NAMALWA (cell line): ENCODE measurements around the gene ERO1B.
A peak's percentile ranks its signal among the peaks of the same experiment; 100 is the strongest.
"Not testable (repeated sequence)": the region's sequence is repeated elsewhere in the genome, so short reads cannot be mapped to it uniquely, and the experiment has no call there.

ENCODE experiments used
- DNase-seq: peaks from one replicate; pipeline ENCODE4 v3.0.0-alpha.2; 2015; ENCODE audit warnings: low spot score

ERO1B gene

GRCh38 chr1:236281654-236282424 is at the start of gene ERO1B:
Gene ERO1B (minus strand): TSS chr1:236281958. CDS start chr1:236281783, 175 bp downstream.
- DNase-seq, result peak; percentile 99

- DNase-seq, result not testable (repeated sequence)
Measured at GRCh38 chr1:236331412-236331811, 49.7 kb upstream of the ERO1B start.

- DNase-seq, result no peak
Measured at GRCh38 chr1:236326432-236326831, 44.7 kb upstream of the ERO1B start.

- no peak for DNase-seq
Measured at GRCh38 chr1:236325567-236325966, 43.8 kb upstream of the ERO1B start.

- DNase-seq, result no peak
Measured at GRCh38 chr1:236323819-236324411, 42.2 kb upstream of the ERO1B start.

GRCh38 chr1:236322566-236323409 is 41.0 kb upstream of the ERO1B start:
- no peak for DNase-seq

- DNase-seq, result no peak
Measured at GRCh38 chr1:236321101-236321500, 39.3 kb upstream of the ERO1B start.

GRCh38 chr1:236320671-236321070 is 38.9 kb upstream of the ERO1B start:
- DNase-seq, result no peak

- DNase-seq, result no peak
Measured at GRCh38 chr1:236320214-236320613, 38.5 kb upstream of the ERO1B start.

- DNase-seq, result no peak
Measured at GRCh38 chr1:236316437-236316836, 34.7 kb upstream of the ERO1B start.

GRCh38 chr1:236315518-236315917 is 33.8 kb upstream of the ERO1B start:
- no peak for DNase-seq

GRCh38 chr1:236315092-236315491 is 33.3 kb upstream of the ERO1B start:
- no peak for DNase-seq

GRCh38 chr1:236314050-236314449 is 32.3 kb upstream of the ERO1B start:
- not testable (repeated sequence) for DNase-seq

GRCh38 chr1:236313427-236313826 is 31.7 kb upstream of the ERO1B start:
- DNase-seq, result no peak

- peak; percentile 11 for DNase-seq
Measured at GRCh38 chr1:236311040-236311439, 29.3 kb upstream of the ERO1B start.

- no peak for DNase-seq
Measured at GRCh38 chr1:236308827-236309226, 27.1 kb upstream of the ERO1B start.

GRCh38 chr1:236307435-236307834 is 25.7 kb upstream of the ERO1B start:
- DNase-seq, result no peak

- no peak for DNase-seq
Measured at GRCh38 chr1:236304682-236305081, 22.9 kb upstream of the ERO1B start.

- DNase-seq, result no peak
Measured at GRCh38 chr1:236303675-236304074, 21.9 kb upstream of the ERO1B start.

- DNase-seq, result no peak
Measured at GRCh38 chr1:236302941-236303340, 21.2 kb upstream of the ERO1B start.

- no peak for DNase-seq
Measured at GRCh38 chr1:236301958-236302335, 20.2 kb upstream of the ERO1B start.

GRCh38 chr1:236301080-236301957 is 19.6 kb upstream of the ERO1B start:
- no peak for DNase-seq
